HUES64 (cell line): ENCODE data around the gene TIMM50. TPM values are rescaled to one million over a fixed set of nuclear protein-coding genes. Genes with fewer than 3 reads are reported as not detected.
A peak's percentile ranks its signal among the peaks of the same experiment; 100 is the strongest.

Experiments
- H3K27ac ChIP-seq: 2 replicates; pipeline ENCODE4 v1.7.0; 2013; ENCODE audit warnings: low read depth, low read length, inconsistent platforms
- H3K27me3 ChIP-seq: 2 replicates; pipeline ENCODE4 v1.6.1; 2013; ENCODE audit warnings: mild to moderate bottlenecking, low read length; ENCODE audit not compliant: insufficient read depth
- H3K36me3 ChIP-seq: 2 replicates; pipeline ENCODE4 v1.6.1; 2013; ENCODE audit warnings: mild to moderate bottlenecking, low read length; ENCODE audit not compliant: insufficient read depth
- H3K4me1 ChIP-seq: 2 replicates; pipeline ENCODE4 v1.6.1; 2013; ENCODE audit warnings: mild to moderate bottlenecking, low read length, moderate library complexity; ENCODE audit not compliant: insufficient read depth
- H3K4me3 ChIP-seq: 2 replicates; pipeline ENCODE4 v1.5.1; 2013; ENCODE audit warnings: mild to moderate bottlenecking, low read length, moderate library complexity
- H3K9ac ChIP-seq: 2 replicates; pipeline ENCODE4 v1.6.1; 2013; ENCODE audit warnings: mild to moderate bottlenecking, low read depth, low read length
- H3K9me3 ChIP-seq: 2 replicates; pipeline ENCODE4 v1.6.1; 2013; ENCODE audit warnings: low read depth, low read length; ENCODE audit not compliant: insufficient read depth
- WGBS: fragments of 150-250, 120-280 bp; methylation state at CpG from one replicate; pipeline ENCODE4 v1.1.7; 2013; ENCODE audit warnings: missing lambda C conversion rate; 5-methylcytosine and 5-hydroxymethylcytosine counted together
- polyA plus RNA-seq, 2 experiments: library from polyadenylated mRNA; stranded (reverse); fragments of 50-300 nt; gene quantifications; one replicate each; pipeline ENCODE4 v1.2.3, GENCODE V29; 2013

TIMM50 gene
- 99.3 TPM for polyA plus RNA-seq (2013, experiment 1 of 2)
- polyA plus RNA-seq (2013, experiment 2 of 2): 96.2 TPM

DNA sequence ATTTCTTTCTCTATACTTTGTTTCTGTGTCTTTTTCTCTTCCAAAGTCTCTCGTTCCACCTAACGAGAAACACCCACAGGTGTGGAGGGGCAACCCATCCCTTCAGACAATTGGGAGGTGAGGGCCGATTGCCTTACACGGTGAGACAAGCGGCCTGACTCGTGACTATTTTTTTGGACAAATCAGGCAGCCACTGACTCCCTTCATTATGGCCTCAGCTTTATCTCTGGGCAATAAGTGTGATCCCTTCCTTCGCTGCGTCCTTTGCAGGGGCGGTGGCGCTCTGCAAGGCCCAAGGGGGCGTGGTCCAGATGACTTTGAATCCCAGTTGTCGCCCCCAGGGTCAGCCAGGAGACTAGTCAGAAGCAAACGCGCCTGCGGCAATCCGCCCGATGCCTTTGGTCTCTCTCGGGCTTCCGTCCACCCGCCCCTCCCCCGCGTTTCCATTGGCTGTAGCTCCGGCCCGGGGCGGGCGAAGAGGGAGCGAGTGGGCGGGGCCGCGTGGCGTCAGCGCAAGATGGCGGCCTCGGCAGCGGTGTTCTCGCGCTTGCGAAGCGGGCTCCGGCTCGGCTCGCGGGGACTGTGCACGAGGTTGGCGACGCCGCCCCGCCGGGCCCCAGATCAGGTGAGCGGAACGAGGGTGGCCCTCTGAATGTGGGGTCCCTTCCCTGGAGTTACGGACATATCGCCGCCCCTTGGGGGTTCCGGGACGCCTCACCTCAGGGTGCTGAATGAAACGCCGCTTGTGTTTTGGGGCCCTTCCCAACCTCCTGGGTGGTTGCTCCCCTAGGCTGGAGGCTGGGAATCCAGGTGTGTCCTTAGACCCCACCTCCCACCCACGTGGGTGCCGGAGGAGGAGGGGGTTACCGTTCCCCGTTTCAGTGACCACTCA is at the start of gene TIMM50:
TIMM50 (plus strand) TSS at position 502 of the 892 bp plus-strand sequence; CDS start at position 518, 16 bp downstream.
- 3% methylated on average over 62 of the region's 62 CpGs for WGBS

DNA sequence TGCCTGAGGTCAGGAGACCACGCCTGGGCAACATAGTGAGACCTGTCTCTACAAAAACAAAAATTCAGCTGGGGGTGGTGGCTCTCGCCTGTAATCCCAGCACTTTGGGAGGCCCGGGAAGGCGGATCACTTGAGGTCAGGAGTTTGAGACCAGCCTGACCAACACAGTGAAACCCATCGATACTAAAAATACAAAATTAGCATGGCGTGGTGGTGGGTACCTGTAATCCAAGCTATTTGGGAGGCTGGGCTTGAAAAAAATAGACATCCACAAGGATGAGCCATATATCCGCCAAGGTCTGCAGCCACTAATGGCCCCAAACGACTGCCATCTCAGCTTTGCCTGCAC is 48.0 kb upstream of the TIMM50 start:
- Histone ChIP-seq H3K9me3 (no peaks in the 10 kb centered on the region), H3K4me1 (peaks cover 29% of the 10 kb centered on the region), H3K4me3 (no peak overlapping the region), H3K27ac (no peak overlapping the region; the same call in 1 of the 2 replicates), H3K27me3 (no peaks in the 10 kb centered on the region), H3K9ac (no peak overlapping the region), H3K36me3 (peaks cover 33% of the 10 kb centered on the region)
- WGBS: 97% methylated on average over 8 of the region's 8 CpGs

More for the DNA sequence above, at the start of gene TIMM50:
- Histone ChIP-seq H3K27ac (peak within 1 kb of the TSS; percentile 95), H3K4me3 (peak within 1 kb of the TSS; percentile 86), H3K27me3 (no peaks in the 10 kb centered on the region), H3K4me1 (0 out of 2 replicates have a peak, but pooled peaks cover 7% of the 10 kb centered on the region), H3K36me3 (peaks cover 44% of the 10 kb centered on the region), H3K9ac (peak within 1 kb of the TSS; percentile 98), H3K9me3 (no peaks in the 10 kb centered on the region)

GRCh38 chr19:39433480-39434079 is 47.1 kb upstream of the TIMM50 start:
- Histone ChIP-seq H3K4me3 (peak overlapping the region; percentile 87; the same call in 1 of the 2 replicates), H3K9me3 (no peaks in the 10 kb centered on the region), H3K27me3 (no peaks in the 10 kb centered on the region), H3K4me1 (peaks cover 21% of the 10 kb centered on the region), H3K9ac (peak overlapping the region; percentile 99; the same call in 1 of the 2 replicates), H3K36me3 (peaks cover 33% of the 10 kb centered on the region), H3K27ac (peak overlapping the region; percentile 67)
- 98% methylated on average over 8 of the region's 8 CpGs for WGBS

DNA sequence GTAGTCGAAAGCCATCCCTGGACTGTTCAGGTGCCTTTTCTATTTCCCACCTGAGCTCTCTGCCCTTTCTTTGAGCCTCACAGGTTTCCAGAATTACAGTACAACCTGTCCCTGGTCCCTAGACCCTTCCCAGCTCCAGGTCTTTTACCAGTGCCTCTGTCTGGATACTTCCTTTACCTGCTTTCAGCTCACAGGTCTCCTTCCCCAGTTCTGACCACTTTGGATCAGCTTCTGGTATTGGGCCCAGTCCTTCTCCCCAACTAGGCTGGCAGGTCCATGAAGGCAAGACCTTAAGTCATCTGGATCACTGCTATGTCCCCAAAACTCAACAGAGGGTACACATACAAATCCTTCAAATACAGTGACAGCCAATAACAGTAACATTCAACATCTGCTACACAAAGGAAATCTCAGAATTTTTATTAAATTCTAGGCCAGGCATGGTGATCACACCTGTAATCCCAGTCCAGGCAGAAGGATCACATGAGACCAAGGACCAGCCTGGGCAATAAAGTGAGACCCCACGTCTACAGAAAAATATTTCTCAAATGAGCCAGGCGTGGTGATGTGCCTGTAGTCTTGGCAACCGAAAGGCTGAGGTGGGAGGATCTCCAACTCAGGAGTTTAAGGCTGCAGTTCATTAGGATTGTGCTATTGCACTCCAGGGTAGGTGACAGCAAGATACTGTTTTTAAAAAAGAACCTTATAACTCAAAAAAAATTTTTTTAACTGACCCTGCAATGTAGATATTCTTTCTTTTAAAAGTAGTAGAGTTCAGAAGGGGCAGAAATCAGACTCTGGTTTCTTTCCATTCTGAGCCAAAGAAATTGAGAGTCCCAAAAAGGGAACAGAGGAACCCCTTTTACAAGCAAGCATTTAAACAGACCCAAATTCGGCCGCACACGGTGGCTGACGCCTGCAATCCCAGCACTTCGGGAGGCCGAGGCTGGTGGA is 46.2 kb upstream of the TIMM50 start:
- WGBS: 67% methylated on average over 10 of the region's 10 CpGs
- H3K36me3 ChIP-seq: peaks cover 33% of the 10 kb centered on the region
- peaks cover 16% of the 10 kb centered on the region for H3K4me1 ChIP-seq
- peak overlapping the region; percentile 87 for H3K4me3 ChIP-seq
- no peaks in the 10 kb centered on the region for H3K9me3 ChIP-seq
- H3K27me3 ChIP-seq: no peaks in the 10 kb centered on the region
- H3K9ac ChIP-seq: peak overlapping the region; percentile 99
- H3K27ac ChIP-seq: peak overlapping the region; percentile 67

DNA sequence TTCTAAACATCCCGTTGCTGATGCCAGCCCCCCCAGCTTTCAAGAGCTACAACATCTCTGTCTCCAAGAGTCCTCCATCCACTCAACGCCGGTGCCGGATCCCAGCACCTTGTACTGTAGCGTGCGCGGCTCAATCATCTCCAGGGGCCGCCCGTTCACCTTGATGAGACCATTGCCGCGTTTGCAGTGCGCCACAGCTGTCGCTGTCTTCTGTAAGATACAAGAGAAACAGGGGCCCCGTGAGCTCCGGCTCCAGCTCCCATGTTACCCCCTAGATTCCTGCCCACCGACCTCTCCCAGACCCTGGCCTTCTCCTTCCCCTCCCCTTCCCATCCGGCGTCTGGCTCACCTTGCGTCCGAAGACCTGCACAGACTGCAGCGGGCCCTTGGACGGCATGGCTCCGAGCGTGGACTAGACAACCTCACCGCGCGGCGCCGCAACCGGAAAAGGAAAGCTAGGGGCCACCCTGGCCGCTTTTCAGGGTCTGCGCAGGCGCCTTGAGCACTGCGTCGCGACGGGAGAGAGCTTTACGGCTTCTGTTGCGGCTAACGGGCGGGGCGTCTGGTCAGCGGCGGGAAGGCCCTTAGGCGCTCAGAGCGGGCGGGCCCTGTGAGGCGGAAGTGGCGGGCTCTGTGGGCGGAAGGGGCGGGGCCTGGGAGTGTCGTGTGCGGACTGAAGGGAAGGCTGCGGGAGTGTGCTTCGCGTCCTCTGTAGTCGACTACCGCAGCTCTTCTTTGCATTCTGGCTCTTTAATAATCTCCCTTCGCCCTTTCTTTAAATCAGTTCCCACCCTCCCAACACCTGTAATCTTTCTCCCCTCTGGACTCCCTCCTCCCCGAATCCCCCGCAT is 44.9 kb upstream of the TIMM50 start, which contains the start of gene RPS16:
RPS16 (minus strand) TSS at position 451 of the 851 bp plus-strand sequence; CDS start at position 397, 54 bp downstream.
- Histone ChIP-seq H3K36me3 (peaks cover 33% of the 10 kb centered on the region), H3K9ac (peak within 1 kb of the TSS; percentile 99), H3K27me3 (no peaks in the 10 kb centered on the region), H3K4me3 (peak within 1 kb of the TSS; percentile 87), H3K4me1 (peaks cover 12% of the 10 kb centered on the region), H3K27ac (peak within 1 kb of the TSS; percentile 74), H3K9me3 (no peaks in the 10 kb centered on the region)
- WGBS: under 1% methylated on average over 61 of the region's 61 CpGs

GRCh38 chr19:39436350-39436716 is 44.3 kb upstream of the TIMM50 start:
- Histone ChIP-seq H3K27me3 (no peaks in the 10 kb centered on the region), H3K4me3 (peak overlapping the region; percentile 87), H3K27ac (peak overlapping the region; percentile 74), H3K4me1 (peaks cover 7% of the 10 kb centered on the region; the same call in 1 of the 2 replicates), H3K9ac (peak overlapping the region; percentile 89), H3K9me3 (no peaks in the 10 kb centered on the region), H3K36me3 (peaks cover 33% of the 10 kb centered on the region)
- WGBS: 7% methylated on average over 2 of the region's 2 CpGs

GRCh38 chr19:39438270-39438934 is 42.2 kb upstream of the TIMM50 start:
- WGBS: 75% methylated on average over 8 of the region's 9 CpGs
- H3K36me3 ChIP-seq: peaks cover 17% of the 10 kb centered on the region
- no peak overlapping the region for H3K27ac ChIP-seq
- no peak overlapping the region for H3K4me3 ChIP-seq
- no peak overlapping the region for H3K9ac ChIP-seq
- H3K4me1 ChIP-seq: peaks cover 7% of the 10 kb centered on the region; the same call in 1 of the 2 replicates
- H3K27me3 ChIP-seq: no peaks in the 10 kb centered on the region
- no peaks in the 10 kb centered on the region for H3K9me3 ChIP-seq

GRCh38 chr19:39444598-39445195 is 35.9 kb upstream of the TIMM50 start:
- peaks cover 17% of the 10 kb centered on the region for H3K36me3 ChIP-seq
- no peaks in the 10 kb centered on the region for H3K4me1 ChIP-seq
- peak overlapping the region; percentile 94 for H3K4me3 ChIP-seq
- no peaks in the 10 kb centered on the region for H3K27me3 ChIP-seq
- H3K27ac ChIP-seq: peak overlapping the region; percentile 92
- no peaks in the 10 kb centered on the region for H3K9me3 ChIP-seq
- 18% methylated on average over 16 of the region's 17 CpGs for WGBS
- H3K9ac ChIP-seq: peak overlapping the region; percentile 96

- Histone ChIP-seq H3K9me3 (no peaks in the 10 kb centered on the region), H3K4me1 (no peaks in the 10 kb centered on the region), H3K27ac (peak within 1 kb of the TSS; percentile 92), H3K27me3 (no peaks in the 10 kb centered on the region), H3K4me3 (peak within 1 kb of the TSS; percentile 94), H3K36me3 (peaks cover 17% of the 10 kb centered on the region), H3K9ac (peak within 1 kb of the TSS; percentile 96)
- under 1% methylated on average over 68 of the region's 68 CpGs for WGBS
These were observed 35.2 kb upstream of the TIMM50 start, which contains the start of gene SUPT5H for GRCh38 chr19:39445196-39446111. TSS of gene SUPT5H (plus strand) at chr19:39445582. CDS start at chr19:39445891, 309 bp downstream.
